Ovary (tissue), 3 donors: ENCODE measurements around the gene UNC45B.

ENCODE experiments used
- CTCF ChIP-seq, 3 donors: fragments of 450-650 bp in 2 of 3; fragments of 200-600 bp in 1 of 3; IDR thresholded peaks; one replicate each; pipeline versions ENCODE4 v1.5.1 to v1.8.0; 2016 to 2022; ENCODE audit warnings: antibody characterized with exemption in 3 of 3, mild to moderate bottlenecking in 1 of 3
- POLR2A ChIP-seq: fragments of 450-650 bp; IDR thresholded peaks from one replicate; pipeline ENCODE4 v1.6.1; 2017; ENCODE audit warnings: antibody characterized with exemption, mild to moderate bottlenecking, moderate library complexity
- donor health status: DM: no; HTN: no; CAD: no.

- TF ChIP-seq POLR2A (no peak), CTCF (IDR thresholded peaks at IDR 0.05) (no peak)
Measured at GRCh38 chr17:35210741-35211140, 63.1 kb downstream of the UNC45B start.
